Neural progenitor cell (in vitro differentiated cells): Measurements from ENCODE around the gene MYH6. TPM values are rescaled to one million over a fixed set of nuclear protein-coding genes. Genes with fewer than 3 reads are reported as not detected.
A peak's percentile ranks its signal among the peaks of the same experiment; 100 is the strongest.

Experiments
- DNase-seq: peaks from one replicate; pipeline ENCODE4 v3.0.0-alpha.2; 2016; ENCODE audit warnings: low spot score
- H2AFZ ChIP-seq: fragments of 200-600 bp; sonication (generic); replicated peaks from 2 replicates; pipeline ENCODE4 v1.6.1; 2016; ENCODE audit warnings: antibody characterized with exemption
- H3F3A ChIP-seq: fragments of 200-600 bp; sonication (generic); 2 replicates; pipeline ENCODE4 v1.6.1; 2016; ENCODE audit warnings: antibody characterized with exemption, low read depth
- H3K27ac ChIP-seq: fragments of 200-600 bp; sonication (generic); 2 replicates; pipeline ENCODE4 v1.5.1; 2016; ENCODE audit warnings: mild to moderate bottlenecking
- H3K27me3 ChIP-seq: fragments of 200-600 bp; sonication (generic); 2 replicates; pipeline ENCODE4 v1.6.1; 2016; ENCODE audit warnings: mild to moderate bottlenecking, moderate library complexity
- H3K36me3 ChIP-seq: fragments of 200-600 bp; sonication (generic); 2 replicates; pipeline ENCODE4 v1.5.1; 2016
- H3K4me1 ChIP-seq: fragments of 200-600 bp; sonication (generic); 2 replicates; pipeline ENCODE4 v1.6.1; 2016; ENCODE audit warnings: mixed run types
- H3K4me2 ChIP-seq: fragments of 200-600 bp; sonication (generic); 2 replicates; pipeline ENCODE4 v1.6.1; 2016
- H3K4me3 ChIP-seq: fragments of 200-600 bp; sonication (generic); 2 replicates; pipeline ENCODE4 v1.5.1; 2016
- H3K79me2 ChIP-seq: fragments of 200-600 bp; sonication (generic); 2 replicates; pipeline ENCODE4 v1.6.1; 2016; ENCODE audit warnings: low read depth
- H3K9ac ChIP-seq: fragments of 200-600 bp; sonication (generic); 2 replicates; pipeline ENCODE4 v1.6.1; 2016
- H3K9me3 ChIP-seq: fragments of 200-600 bp; sonication (generic); 2 replicates; pipeline ENCODE4 v1.5.1; 2016; ENCODE audit warnings: low read depth
- H4K20me1 ChIP-seq: fragments of 200-600 bp; sonication (generic); 2 replicates; pipeline ENCODE4 v1.6.1; 2016; ENCODE audit warnings: low read depth
- H3K27ac Mint-ChIP-seq: 3 replicates; pipeline ENCODE4 v1.8.0; 2021; ENCODE audit warnings: mixed read lengths
- H3K27me3 Mint-ChIP-seq: 2 replicates; pipeline ENCODE4 v1.8.0; 2022; ENCODE audit warnings: low read depth, mild to moderate bottlenecking, inconsistent platforms, moderate library complexity, mixed read lengths; ENCODE audit not compliant: insufficient read depth
- H3K36me3 Mint-ChIP-seq: 3 replicates; pipeline ENCODE4 v1.8.0; 2021; ENCODE audit warnings: mixed read lengths
- H3K4me1 Mint-ChIP-seq: 3 replicates; pipeline ENCODE4 v1.8.0; 2021; ENCODE audit warnings: mixed read lengths
- H3K4me3 Mint-ChIP-seq: 3 replicates; pipeline ENCODE4 v1.8.0; 2021; ENCODE audit warnings: mild to moderate bottlenecking, moderate library complexity, mixed read lengths
- H3K9me3 Mint-ChIP-seq: 3 replicates; pipeline ENCODE4 v1.8.0; 2020; ENCODE audit warnings: mixed read lengths
- CTCF ChIP-seq: fragments of 200-600 bp; sonication (generic); IDR thresholded peaks from 2 replicates; pipeline ENCODE4 v1.5.1; 2017; ENCODE audit warnings: antibody characterized with exemption, mild to moderate bottlenecking
- EZH2 ChIP-seq: fragments of 200-600 bp; sonication (generic); IDR thresholded peaks from 2 replicates; pipeline ENCODE4 v1.6.1; 2017; ENCODE audit warnings: antibody characterized with exemption, mild to moderate bottlenecking, moderate library complexity
- EZH2phosphoT487 ChIP-seq: fragments of 200-600 bp; sonication (generic); IDR thresholded peaks from 2 replicates; pipeline ENCODE4 v1.6.1; 2017; ENCODE audit warnings: antibody characterized with exemption
- total RNA-seq: library from RNA; depleted of rRNA; stranded (reverse); fragments of >200 nt; gene quantifications from 2 replicates; pipeline ENCODE4 v1.2.3, GENCODE V29; 2015; ENCODE audit warnings: low replicate concordance

The MYH6 gene
- total RNA-seq, 1 donor from 2014 or later, result not detected

DNA sequence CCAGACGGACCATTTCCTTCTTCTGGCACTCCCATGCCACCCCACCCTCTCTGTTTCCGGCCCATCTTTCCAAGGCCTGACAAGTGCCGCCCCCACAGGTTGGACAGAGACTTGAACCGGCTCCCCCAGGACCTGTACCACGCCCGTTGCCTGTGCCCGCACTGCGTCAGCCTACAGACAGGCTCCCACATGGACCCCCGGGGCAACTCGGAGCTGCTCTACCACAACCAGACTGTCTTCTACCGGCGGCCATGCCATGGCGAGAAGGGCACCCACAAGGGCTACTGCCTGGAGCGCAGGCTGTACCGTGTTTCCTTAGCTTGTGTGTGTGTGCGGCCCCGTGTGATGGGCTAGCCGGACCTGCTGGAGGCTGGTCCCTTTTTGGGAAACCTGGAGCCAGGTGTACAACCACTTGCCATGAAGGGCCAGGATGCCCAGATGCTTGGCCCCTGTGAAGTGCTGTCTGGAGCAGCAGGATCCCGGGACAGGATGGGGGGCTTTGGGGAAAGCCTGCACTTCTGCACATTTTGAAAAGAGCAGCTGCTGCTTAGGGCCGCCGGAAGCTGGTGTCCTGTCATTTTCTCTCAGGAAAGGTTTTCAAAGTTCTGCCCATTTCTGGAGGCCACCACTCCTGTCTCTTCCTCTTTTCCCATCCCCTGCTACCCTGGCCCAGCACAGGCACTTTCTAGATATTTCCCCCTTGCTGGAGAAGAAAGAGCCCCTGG is 32.4 kb downstream of the MYH6 start:
- no peak overlapping the region for H2AFZ ChIP-seq
- no peak overlapping the region for H3K4me3 Mint-ChIP-seq
- H3F3A ChIP-seq, result peaks cover 12% of the 10 kb centered on the region
- no peak overlapping the region for H3K9ac ChIP-seq
- H3K27me3 ChIP-seq, result no peaks in the 10 kb centered on the region
- H3K27ac Mint-ChIP-seq, result no peak overlapping the region
- H3K27me3 Mint-ChIP-seq, result peaks cover 8% of the 10 kb centered on the region
- no peaks in the 10 kb centered on the region for H3K9me3 Mint-ChIP-seq
- no peak overlapping the region for H3K4me2 ChIP-seq
- H3K27ac ChIP-seq, result no peak overlapping the region
- no peak for TF ChIP-seq EZH2phosphoT487
- TF ChIP-seq EZH2, result no peak
- TF ChIP-seq CTCF, result no peak
- no peaks in the 10 kb centered on the region for H3K79me2 ChIP-seq
- H3K9me3 ChIP-seq, result no peaks in the 10 kb centered on the region
- DNase-seq, result no peak
- H4K20me1 ChIP-seq, result no peaks in the 10 kb centered on the region
- no peaks in the 10 kb centered on the region for H3K36me3 ChIP-seq
- H3K4me1 Mint-ChIP-seq, result peaks cover 20% of the 10 kb centered on the region
- H3K36me3 Mint-ChIP-seq, result no peaks in the 10 kb centered on the region
- H3K4me1 ChIP-seq, result peaks cover 13% of the 10 kb centered on the region
- H3K4me3 ChIP-seq, result no peak overlapping the region

DNA sequence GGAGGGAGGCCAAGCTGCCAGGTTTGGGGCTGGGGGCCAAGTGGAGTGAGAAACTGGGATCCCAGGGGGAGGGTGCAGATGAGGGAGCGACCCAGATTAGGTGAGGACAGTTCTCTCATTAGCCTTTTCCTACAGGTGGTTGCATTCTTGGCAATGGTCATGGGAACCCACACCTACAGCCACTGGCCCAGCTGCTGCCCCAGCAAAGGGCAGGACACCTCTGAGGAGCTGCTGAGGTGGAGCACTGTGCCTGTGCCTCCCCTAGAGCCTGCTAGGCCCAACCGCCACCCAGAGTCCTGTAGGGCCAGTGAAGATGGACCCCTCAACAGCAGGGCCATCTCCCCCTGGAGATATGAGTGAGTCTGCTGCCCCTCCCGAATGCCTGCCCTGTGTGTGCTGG is 35.0 kb downstream of the MYH6 start:
- Histone ChIP-seq H3K4me2 (no peak overlapping the region), H3K9me3 (no peaks in the 10 kb centered on the region), H3K36me3 (no peaks in the 10 kb centered on the region), H2AFZ (no peak overlapping the region), H3F3A (peaks cover 12% of the 10 kb centered on the region), H3K27me3 (no peaks in the 10 kb centered on the region), H3K4me1 (peaks cover 13% of the 10 kb centered on the region), H4K20me1 (no peaks in the 10 kb centered on the region), H3K9ac (no peak overlapping the region), H3K79me2 (no peaks in the 10 kb centered on the region), H3K4me3 (no peak overlapping the region), H3K27ac (no peak overlapping the region)
- H3K36me3 Mint-ChIP-seq, result no peaks in the 10 kb centered on the region
- H3K4me3 Mint-ChIP-seq, result no peak overlapping the region
- peaks cover 16% of the 10 kb centered on the region for H3K4me1 Mint-ChIP-seq
- H3K9me3 Mint-ChIP-seq, result no peaks in the 10 kb centered on the region
- no peak for TF ChIP-seq EZH2phosphoT487
- H3K27ac Mint-ChIP-seq, result no peak overlapping the region
- H3K27me3 Mint-ChIP-seq, result peaks cover 8% of the 10 kb centered on the region
- no peak for DNase-seq

DNA sequence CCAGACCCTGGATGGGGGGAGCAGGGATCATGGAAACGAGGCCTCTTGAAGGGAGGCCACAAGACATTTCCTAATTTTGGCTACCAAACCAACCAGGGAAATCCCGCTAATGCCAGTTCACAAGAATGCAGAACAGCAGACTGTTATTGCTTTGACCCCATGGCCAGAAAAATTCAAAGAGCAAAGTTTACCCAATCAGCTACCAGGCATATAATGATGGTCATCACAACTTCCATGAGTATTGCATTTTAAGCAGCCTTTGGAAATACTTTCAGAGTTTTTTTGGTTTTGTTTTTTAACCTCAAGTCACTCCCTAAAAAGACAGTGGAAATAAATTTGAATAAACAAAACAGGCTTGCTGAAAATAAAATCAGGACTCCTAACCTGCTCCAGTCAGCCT is 35.6 kb downstream of the MYH6 start, which contains the start of gene IL25:
TSS of gene IL25 (plus strand) at position 301 of the 400 bp plus-strand sequence.
- Histone ChIP-seq H2AFZ (no peak within 1 kb of the TSS), H3K4me1 (peaks cover 14% of the 10 kb centered on the region), H4K20me1 (no peaks in the 10 kb centered on the region), H3K9ac (no peak within 1 kb of the TSS), H3K27ac (no peak within 1 kb of the TSS), H3K27me3 (no peaks in the 10 kb centered on the region), H3K79me2 (no peaks in the 10 kb centered on the region), H3K36me3 (no peaks in the 10 kb centered on the region), H3F3A (peaks cover 16% of the 10 kb centered on the region), H3K4me3 (no peak within 1 kb of the TSS), H3K4me2 (no peak within 1 kb of the TSS), H3K9me3 (no peaks in the 10 kb centered on the region)
- peaks cover 16% of the 10 kb centered on the region for H3K4me1 Mint-ChIP-seq
- no peaks in the 10 kb centered on the region for H3K9me3 Mint-ChIP-seq
- peaks cover 8% of the 10 kb centered on the region for H3K27me3 Mint-ChIP-seq
- DNase-seq, result no peak
- no peaks in the 10 kb centered on the region for H3K36me3 Mint-ChIP-seq
- peak within 1 kb of the TSS; percentile 12 for H3K27ac Mint-ChIP-seq
- H3K4me3 Mint-ChIP-seq, result no peak within 1 kb of the TSS
- TF ChIP-seq CTCF, result no peak
- no peak for TF ChIP-seq EZH2
- no peak for TF ChIP-seq EZH2phosphoT487

DNA sequence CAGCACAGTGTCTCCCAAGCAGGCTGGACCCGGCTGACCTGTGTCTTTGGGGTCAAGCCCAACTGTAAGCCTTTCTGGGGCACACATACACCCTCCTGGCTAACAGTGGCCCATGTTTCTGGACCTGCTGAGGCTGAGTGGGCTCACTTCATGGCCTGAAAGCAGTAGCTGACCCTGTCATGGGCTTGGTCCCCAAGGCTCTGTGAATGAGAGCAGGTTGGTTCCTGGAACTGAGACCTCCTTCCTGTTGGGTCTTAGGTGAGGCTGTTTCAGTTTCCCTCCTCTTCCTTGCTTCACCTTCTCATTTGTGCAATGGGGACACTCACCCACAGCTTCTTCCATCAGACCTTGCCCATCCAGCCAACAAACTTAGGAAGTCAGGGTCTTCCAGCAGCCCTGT is 36.2 kb downstream of the MYH6 start:
- H3K27ac Mint-ChIP-seq, result no peak overlapping the region
- no peak overlapping the region for H3K4me3 Mint-ChIP-seq
- Histone ChIP-seq H3K27ac (no peak overlapping the region), H3K4me2 (no peak overlapping the region), H3K9me3 (no peaks in the 10 kb centered on the region), H3F3A (peaks cover 20% of the 10 kb centered on the region), H3K79me2 (no peaks in the 10 kb centered on the region), H3K27me3 (no peaks in the 10 kb centered on the region), H3K4me1 (peaks cover 16% of the 10 kb centered on the region), H3K4me3 (no peak overlapping the region), H2AFZ (no peak overlapping the region), H3K36me3 (no peaks in the 10 kb centered on the region), H4K20me1 (no peaks in the 10 kb centered on the region), H3K9ac (no peak overlapping the region)
- no peaks in the 10 kb centered on the region for H3K9me3 Mint-ChIP-seq
- TF ChIP-seq CTCF (no peak), EZH2 (no peak), EZH2phosphoT487 (no peak)
- H3K36me3 Mint-ChIP-seq, result no peaks in the 10 kb centered on the region
- peaks cover 15% of the 10 kb centered on the region for H3K4me1 Mint-ChIP-seq
- no peak for DNase-seq
- H3K27me3 Mint-ChIP-seq, result peaks cover 9% of the 10 kb centered on the region
